IMR-90 (cell line): ENCODE measurements around the gene NCOA3. TPM values are rescaled to one million over a fixed set of nuclear protein-coding genes. Genes with fewer than 3 reads are reported as not detected.

Source experiments
- ATAC-seq: fragments of 200-7000 bp; cut with Tn5 transposase; 2 replicates; pipeline ENCODE4 v1.9.1; 2020; ENCODE audit warnings: low read depth, mild to moderate bottlenecking, moderate library complexity
- BruUV-seq: library from RNA; stranded (reverse); fragments of 400-500 nt; replicated peaks from 2 replicates; lab custom pipeline; 2021; lab: Mats Ljungman, UMichigan
- CTCF ChIA-PET: fragments of 300-600 bp; formaldehyde crosslinking; extraction: SDS; loops from one replicate; lab custom pipeline; 2021; ENCODE audit warnings: antibody characterized with exemption; lab: Yijun Ruan, JAX
- POLR2A ChIA-PET: fragments of 300-600 bp; sonication (Branson Sonifier 250); formaldehyde crosslinking; loops from one replicate; lab custom pipeline; 2022; ENCODE audit warnings: antibody characterized with exemption; ENCODE audit not compliant: unreplicated experiment; lab: Charles Lee
- DNase-seq: peaks from one replicate; pipeline ENCODE4 v3.0.0; 2013
- H2AFZ ChIP-seq: replicated peaks from 2 replicates; pipeline ENCODE3; 2013; ENCODE audit warnings: low read length, mild to moderate bottlenecking; ENCODE audit not compliant: poor library complexity
- H2AK5ac ChIP-seq: 2 replicates; pipeline ENCODE4 v1.6.1; 2013; ENCODE audit warnings: low read depth, low read length, inconsistent platforms
- H2AK9ac ChIP-seq: replicated peaks from 2 replicates; pipeline ENCODE3; 2013; ENCODE audit warnings: mild to moderate bottlenecking, low read depth, low read length, moderate library complexity; ENCODE audit not compliant: poor library complexity
- H2BK120ac ChIP-seq: 2 replicates; pipeline ENCODE4 v1.6.1; 2013; ENCODE audit warnings: low read depth, low read length, inconsistent platforms
- H2BK15ac ChIP-seq: 3 replicates; pipeline ENCODE4 v1.6.1; 2013; ENCODE audit warnings: low read depth, low read length, inconsistent platforms
- H2BK20ac ChIP-seq: 2 replicates; pipeline ENCODE4 v1.6.1; 2013; ENCODE audit warnings: low read depth, mild to moderate bottlenecking, inconsistent platforms, low read length, moderate library complexity
- H2BK5ac ChIP-seq: 2 replicates; pipeline ENCODE4 v1.6.1; 2013; ENCODE audit warnings: mild to moderate bottlenecking, low read depth, low read length, inconsistent platforms; ENCODE audit not compliant: poor library complexity, severe bottlenecking
- H3K14ac ChIP-seq: replicated peaks from 2 replicates; pipeline ENCODE4 v1.6.1; 2013; ENCODE audit warnings: low read depth, low read length, inconsistent platforms
- H3K18ac ChIP-seq: 2 replicates; pipeline ENCODE4 v1.6.1; 2013; ENCODE audit warnings: low read depth, low read length, control low read depth
- H3K23ac ChIP-seq: 2 replicates; pipeline ENCODE4 v1.6.1; 2013; ENCODE audit warnings: low read depth, low read length, inconsistent platforms
- H3K27ac ChIP-seq: 2 replicates; pipeline ENCODE4 v1.5.1; 2013; ENCODE audit warnings: mild to moderate bottlenecking, control low read depth, low read length; ENCODE audit not compliant: insufficient read depth
- H3K27me3 ChIP-seq: 2 replicates; pipeline ENCODE4 v1.6.1; 2013; ENCODE audit warnings: low read length; ENCODE audit not compliant: control insufficient read depth, insufficient read depth
- H3K36me3 ChIP-seq: 2 replicates; pipeline ENCODE4 v1.6.1; 2013; ENCODE audit warnings: low read length, mixed read lengths; ENCODE audit not compliant: control insufficient read depth, insufficient read depth
- H3K4ac ChIP-seq: 2 replicates; pipeline ENCODE4 v1.6.1; 2013; ENCODE audit warnings: low read depth, low read length, inconsistent platforms
- H3K4me1 ChIP-seq: 2 replicates; pipeline ENCODE4 v1.6.1; 2013; ENCODE audit warnings: low read length, mixed read lengths; ENCODE audit not compliant: control insufficient read depth, insufficient read depth
- H3K4me2 ChIP-seq: 2 replicates; pipeline ENCODE4 v1.6.1; 2013; ENCODE audit warnings: low read depth, mild to moderate bottlenecking, control low read depth, low read length, moderate library complexity
- H3K4me3 ChIP-seq: 2 replicates; pipeline ENCODE4 v1.5.1; 2013; ENCODE audit warnings: low read depth, mild to moderate bottlenecking, control low read depth, low read length, moderate library complexity; ENCODE audit not compliant: insufficient read depth
- H3K56ac ChIP-seq: 2 replicates; pipeline ENCODE4 v1.6.1; 2013; ENCODE audit warnings: low read length, inconsistent platforms; ENCODE audit not compliant: insufficient read depth; ENCODE audit errors: extremely low read depth
- H3K79me1 ChIP-seq, 2 experiments: 2 replicates each; pipeline ENCODE4 v1.6.1; 2013; ENCODE audit warnings: low read length in 2 of 2, inconsistent platforms in 1 of 2, low read depth in 1 of 2
- H3K9ac ChIP-seq: 2 replicates; pipeline ENCODE4 v1.6.1; 2013; ENCODE audit warnings: low read depth, low read length, control low read depth
- H3K9me1 ChIP-seq: 2 replicates; pipeline ENCODE4 v1.6.1; 2013; ENCODE audit warnings: low read length, inconsistent platforms; ENCODE audit not compliant: insufficient read depth
- H3K9me3 ChIP-seq: 2 replicates; pipeline ENCODE4 v1.6.1; 2013; ENCODE audit warnings: low read length; ENCODE audit not compliant: control insufficient read depth, insufficient read depth
- H4K20me1 ChIP-seq: 2 replicates; pipeline ENCODE4 v1.6.1; 2013; ENCODE audit warnings: low read length, inconsistent platforms; ENCODE audit not compliant: insufficient read depth
- H4K5ac ChIP-seq: 2 replicates; pipeline ENCODE4 v1.6.1; 2013; ENCODE audit warnings: mild to moderate bottlenecking, low read depth, low read length, control low read depth
- H4K8ac ChIP-seq, 2 experiments: 2 replicates each; pipeline ENCODE4 v1.6.1; 2013; ENCODE audit warnings: low read depth in 2 of 2, low read length in 2 of 2, control low read depth in 1 of 2, inconsistent platforms in 1 of 2
- H4K91ac ChIP-seq: 2 replicates; pipeline ENCODE4 v1.6.1; 2013; ENCODE audit warnings: low read depth, low read length, inconsistent platforms; ENCODE audit not compliant: insufficient read depth
- BHLHE40 ChIP-seq: fragments of 150-350 bp; IDR thresholded peaks from 2 replicates; pipeline ENCODE4 v1.6.1; 2016; ENCODE audit warnings: mild to moderate bottlenecking, low read depth, low read length
- dilution Hi-C: fragments of 300-500 bp; cut with HindIII; formaldehyde crosslinking; loops from one replicate; pipeline ENCODE4 v1.14.3; 2018; ENCODE audit warnings: low sequenced_read_pairs; ENCODE audit not compliant: unreplicated experiment
- in situ Hi-C: fragments of 300-500 bp; cut with MboI; formaldehyde crosslinking; loops from 3 replicates; pipeline ENCODE4 v1.14.3; 2019; ENCODE audit warnings: low sequenced_read_pairs, inconsistent platforms, mixed read lengths
- intact Hi-C: fragments of 100-400 bp; cut with micrococcal nuclease; formaldehyde crosslinking; loops from 2 replicates; pipeline ENCODE4 v1.10.0; 2022
- polyA plus RNA-seq, 3 experiments: library from polyadenylated mRNA; depleted of rRNA; stranded (reverse); fragments of >200 nt; gene quantifications; 2 replicates each; pipeline ENCODE4 v1.2.3, GENCODE V29; 2012; ENCODE audit warnings: low replicate concordance in 1 of 3
- total RNA-seq: library from RNA; depleted of rRNA; stranded (reverse); fragments of >200 nt; gene quantifications from 2 replicates; pipeline ENCODE4 v1.2.3, GENCODE V29; 2012

NCOA3 gene
- total and polyA plus RNA-seq, 2 of the 4 experiments (the other 2 are of a cell fraction), result 8.8 to 29.0 TPM

GRCh38 chr20:47631078-47631477, 129.4 kb downstream of the NCOA3 start:
- Histone ChIP-seq H3K18ac (no peak overlapping the region), H3K9me3 (no peaks in the 10 kb centered on the region), H4K5ac (no peak overlapping the region), H4K20me1 (no peaks in the 10 kb centered on the region), H2BK120ac (no peak overlapping the region), H3K36me3 (peaks cover 17% of the 10 kb centered on the region), H3K23ac (no peak overlapping the region), H2BK20ac (no peak overlapping the region), H2AK9ac (no peak overlapping the region), H2BK5ac (no peak overlapping the region), H3K79me1 (peaks cover 1 to 6% of the 10 kb centered on the region in 2 experiments; a peak in 3 of 4 replicates), H4K91ac (no peak overlapping the region), H3K9ac (no peak overlapping the region), H3K27me3 (no peaks in the 10 kb centered on the region), H3K4ac (no peak overlapping the region), H3K56ac (no peak overlapping the region), H3K27ac (no peak overlapping the region), H4K8ac (no peak overlapping the region), H2AK5ac (no peak overlapping the region), H3K4me2 (no peak overlapping the region), H3K4me1 (0 out of 2 replicates have a peak, but pooled peaks cover 2% of the 10 kb centered on the region), H3K9me1 (no peaks in the 10 kb centered on the region), H2AFZ (no peak overlapping the region), H3K4me3 (no peak overlapping the region), H3K14ac (no peak overlapping the region), H2BK15ac (no peak overlapping the region)
- CTCF ChIA-PET, result no interaction called here
- POLR2A ChIA-PET, result interaction anchor here (0.6 kb wide), 1 partner anchor 129 kb away, joined by 3 read pairs; no protein-coding TSS in a partner anchor
- dilution Hi-C loops, result no loop called here
- BruUV-seq, result no TSS peak
- in situ Hi-C loops, result no loop called here
- intact Hi-C loops, result no loop called here
- DNase-seq (no peak), ATAC-seq (no peak)
- no peak for TF ChIP-seq BHLHE40
